BJ (cell line): ENCODE results near the gene STK24. TPM values are rescaled to one million over a fixed set of nuclear protein-coding genes. Genes with fewer than 3 reads are reported as not detected.

Experiments
- CTCF ChIA-PET: fragments of 350-600 bp; formaldehyde crosslinking; extraction: SDS; loops from one replicate; lab custom pipeline; 2021; ENCODE audit warnings: antibody characterized with exemption, inconsistent platforms; lab: Yijun Ruan, JAX
- POLR2A ChIA-PET: fragments of 300-600 bp; sonication (Branson Sonifier 250); formaldehyde crosslinking; extraction: SDS; loops from one replicate; lab custom pipeline; 2021; ENCODE audit warnings: antibody characterized with exemption; lab: Charles Lee
- DNase-seq: peaks from one replicate; pipeline ENCODE4 v3.0.0-alpha.2; 2011; ENCODE audit warnings: low read depth
- H3K27me3 ChIP-seq: 2 replicates; pipeline ENCODE4 v1.6.0; 2011; ENCODE audit warnings: low read length; ENCODE audit not compliant: control insufficient read depth, insufficient read depth
- H3K36me3 ChIP-seq: 2 replicates; pipeline ENCODE4 v1.5.1; 2011; ENCODE audit warnings: low read length; ENCODE audit not compliant: control insufficient read depth, insufficient read depth
- H3K4me3 ChIP-seq: 2 replicates; pipeline ENCODE4 v1.5.1; 2011; ENCODE audit warnings: low read depth, mild to moderate bottlenecking, control low read depth, low read length
- CTCF ChIP-seq: IDR thresholded peaks from 2 replicates; pipeline ENCODE4 v1.5.1; 2011; ENCODE audit warnings: low read depth, mild to moderate bottlenecking, control low read depth, inconsistent platforms, low read length, moderate library complexity; ENCODE audit not compliant: insufficient read depth
- polyA plus RNA-seq: library from polyadenylated mRNA; depleted of rRNA; stranded (reverse); fragments of >200 nt; gene quantifications from 2 replicates; pipeline ENCODE4 v1.2.3, GENCODE V29; 2011

STK24 gene
- polyA plus RNA-seq, 1 experiment, result 32.8 TPM

GRCh38 chr13:98439126-98439828 is 137.6 kb downstream of the STK24 start:
- ChIA-PET CTCF (interaction anchor here (0.5 to 1.0 kb wide), 3 partner anchors 183 to 406 kb away, joined by 3 read pairs; no protein-coding TSS in a partner anchor), POLR2A (no interaction called here)
- H3K27me3 ChIP-seq, result no peaks in the 10 kb centered on the region
- peaks cover 38% of the 10 kb centered on the region for H3K36me3 ChIP-seq
- DNase-seq, result no peak
- no peak for TF ChIP-seq CTCF
- no peak overlapping the region for H3K4me3 ChIP-seq

DNA sequence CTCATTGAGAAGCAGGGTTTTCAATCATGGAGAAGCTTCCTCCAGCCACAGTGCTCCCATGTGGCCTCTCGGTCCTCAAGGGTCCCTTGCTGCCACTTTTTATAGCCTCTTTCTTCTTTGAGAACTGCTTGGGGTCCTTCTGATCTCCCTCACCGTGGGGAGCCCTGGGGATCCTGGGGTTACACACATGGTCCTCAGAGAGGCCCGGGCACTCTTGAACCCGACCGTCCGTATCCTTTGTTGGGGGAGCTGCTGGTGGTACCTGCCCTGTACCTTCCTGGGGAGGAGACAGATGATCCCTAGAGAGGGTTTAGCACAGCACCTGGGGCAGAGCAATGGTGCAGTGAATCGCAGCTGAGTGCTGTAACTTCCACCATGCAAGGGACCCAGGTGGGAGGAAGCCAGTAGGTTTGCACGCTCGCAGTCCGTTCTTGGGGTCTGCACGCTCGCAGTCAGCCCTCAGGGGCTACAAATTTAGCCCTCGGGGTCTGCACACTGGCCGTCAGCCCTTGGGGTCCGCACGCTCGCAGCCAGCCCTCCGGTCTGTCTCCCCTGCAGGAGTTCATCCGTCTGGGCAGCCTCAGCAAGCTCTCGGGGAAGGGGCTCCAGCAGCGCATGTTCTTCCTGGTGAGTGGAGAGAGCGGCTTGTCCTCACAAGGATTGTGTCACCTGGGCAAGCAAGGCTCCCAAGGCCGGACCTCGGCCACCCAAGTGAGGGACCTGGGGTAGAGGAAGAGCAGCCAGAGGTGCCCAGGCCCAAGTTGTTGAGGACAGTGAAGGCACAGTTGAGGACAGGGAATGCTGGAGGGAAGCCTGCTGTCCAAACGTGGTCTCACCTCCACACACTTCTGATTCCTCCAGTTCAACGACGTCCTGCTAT is 138.4 kb downstream of the STK24 start:
- H3K36me3 ChIP-seq, result peaks cover 38% of the 10 kb centered on the region
- DNase-seq, result no peak

DNA sequence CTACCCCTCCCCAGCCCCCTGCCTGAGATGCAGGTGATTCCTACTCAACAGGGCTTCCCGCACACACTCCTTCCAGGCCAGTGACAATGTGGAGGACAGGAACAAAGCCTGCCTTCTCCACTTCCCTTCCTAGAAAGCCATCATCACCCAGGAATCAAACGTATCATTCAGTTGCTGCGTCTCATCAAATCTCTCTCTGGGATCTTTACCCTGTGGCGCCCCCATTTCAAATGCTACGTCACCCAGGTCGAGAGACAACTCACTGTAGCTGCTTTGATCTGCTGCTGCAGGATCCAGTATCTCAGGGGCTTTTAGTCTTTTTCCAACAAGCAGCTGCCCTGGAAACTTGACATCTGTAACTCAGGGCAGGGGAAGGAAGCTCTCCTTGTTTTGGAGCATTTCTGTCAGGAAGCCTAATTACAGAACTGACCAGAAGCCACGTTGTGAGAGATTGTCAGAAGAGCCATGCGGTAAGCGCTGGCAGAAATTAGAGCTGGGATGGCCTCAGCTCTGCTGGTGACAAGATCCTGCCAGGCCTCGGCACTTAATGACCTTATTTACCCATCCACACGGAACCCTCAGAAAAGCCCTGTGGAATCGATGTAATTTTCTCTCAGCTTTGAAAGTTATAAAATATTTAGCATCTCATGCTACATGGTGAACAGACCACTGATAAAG is 140.5 kb downstream of the STK24 start:
- ChIA-PET CTCF (interaction anchor here (1.1 to 1.5 kb wide), 2 partner anchors 8 to 9 kb away, joined by 3 to 4 read pairs; no protein-coding TSS in a partner anchor), POLR2A (no interaction called here)
- Histone ChIP-seq H3K36me3 (peaks cover 31% of the 10 kb centered on the region), H3K27me3 (no peaks in the 10 kb centered on the region), H3K4me3 (no peak overlapping the region)
- DNase-seq, result no peak
- no peak for TF ChIP-seq CTCF

More for the DNA sequence above, 138.4 kb downstream of the STK24 start:
- ChIA-PET POLR2A (no interaction called here), CTCF (interaction anchor here (1.0 kb wide), 1 partner anchor 406 kb away, joined by 3 read pairs; no protein-coding TSS in a partner anchor)
- TF ChIP-seq CTCF, result no peak
- Histone ChIP-seq H3K4me3 (no peak overlapping the region), H3K27me3 (no peaks in the 10 kb centered on the region)

- DNase-seq, result no peak
- ChIA-PET POLR2A (no interaction called here), CTCF (interaction anchor here (1.5 kb wide), 1 partner anchor 10 kb away, joined by 4 read pairs; no protein-coding TSS in a partner anchor)
- Histone ChIP-seq H3K4me3 (no peak overlapping the region), H3K27me3 (no peaks in the 10 kb centered on the region), H3K36me3 (peaks cover 27% of the 10 kb centered on the region)
- TF ChIP-seq CTCF, result no peak
Observed at GRCh38 chr13:98435376-98435775, 141.5 kb downstream of the STK24 start.

DNA sequence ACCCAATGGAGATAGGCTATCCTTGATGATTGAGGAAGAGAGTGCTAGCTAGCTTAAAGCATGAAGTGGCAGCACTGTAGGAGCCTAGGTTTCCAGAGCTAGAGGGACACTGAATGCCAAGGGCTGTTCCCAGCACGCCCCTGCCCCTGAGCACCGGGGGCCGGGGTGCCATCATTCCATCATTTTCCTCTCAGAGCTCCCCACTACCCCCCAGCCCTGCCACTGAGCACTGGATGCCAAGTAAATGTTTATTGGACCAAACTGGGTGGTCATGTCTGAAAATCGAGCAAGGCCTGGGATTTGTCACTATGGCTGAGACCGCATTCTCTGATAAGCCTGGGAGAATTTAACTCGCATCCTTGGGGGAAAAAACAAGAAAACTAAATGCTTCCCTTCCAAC is 142.8 kb downstream of the STK24 start:
- CTCF ChIA-PET, result interaction anchor here (0.6 to 1.2 kb wide), 2 partner anchors 11 to 260 kb away, joined by 3 to 4 read pairs; no protein-coding TSS in a partner anchor
- POLR2A ChIA-PET, result no interaction called here
- DNase-seq, result no peak
- H3K27me3 ChIP-seq, result no peaks in the 10 kb centered on the region
- no peak overlapping the region for H3K4me3 ChIP-seq
- TF ChIP-seq CTCF, result no peak
- H3K36me3 ChIP-seq, result peaks cover 17% of the 10 kb centered on the region
